T-helper 2 cell treated with Interferon-gamma antibody and Interleukin-4, amounts not matched to agents 5 μg/mL and 100 μg/mL, for 36 hours (primary cell): ENCODE measurements around the gene PODXL2.
"Not testable (repeated sequence)": the region's sequence is repeated elsewhere in the genome, so short reads cannot be mapped to it uniquely, and the experiment has no call there.

Source experiments
- DNase-seq: peaks from one replicate; pipeline ENCODE4 v3.0.0; 2021; ENCODE audit warnings: low spot score
- H3K27ac Mint-ChIP-seq: one replicate; pipeline ENCODE4 v1.8.0; 2021; ENCODE audit warnings: mild to moderate bottlenecking, mixed read lengths
- H3K27me3 Mint-ChIP-seq: one replicate; pipeline ENCODE4 v1.8.0; 2021; ENCODE audit warnings: low read depth, mixed read lengths
- H3K36me3 Mint-ChIP-seq: one replicate; pipeline ENCODE4 v1.8.0; 2021; ENCODE audit warnings: low read depth, mixed read lengths
- H3K4me1 Mint-ChIP-seq: one replicate; pipeline ENCODE4 v1.8.0; 2021; ENCODE audit warnings: low read depth, mixed read lengths
- H3K4me3 Mint-ChIP-seq: one replicate; pipeline ENCODE4 v1.8.0; 2022; ENCODE audit warnings: mild to moderate bottlenecking, moderate library complexity, mixed read lengths
- H3K9me3 Mint-ChIP-seq: one replicate; pipeline ENCODE4 v1.8.0; 2021; ENCODE audit warnings: mixed read lengths

The PODXL2 gene

GRCh38 chr3:127675651-127676391 lies 46.8 kb downstream of the PODXL2 start:
- Mint-ChIP-seq H3K27ac (no peak overlapping the region), H3K9me3 (no peaks in the 10 kb centered on the region), H3K36me3 (no peaks in the 10 kb centered on the region), H3K27me3 (no peaks in the 10 kb centered on the region), H3K4me1 (peaks cover 13% of the 10 kb centered on the region), H3K4me3 (no peak overlapping the region)
- no peak for DNase-seq

- peaks cover 13% of the 10 kb centered on the region for H3K4me1 Mint-ChIP-seq
- no peak overlapping the region for H3K4me3 Mint-ChIP-seq
- H3K27me3 Mint-ChIP-seq = no peaks in the 10 kb centered on the region
- H3K36me3 Mint-ChIP-seq = no peaks in the 10 kb centered on the region
- DNase-seq = no peak
- no peak overlapping the region for H3K27ac Mint-ChIP-seq
- no peaks in the 10 kb centered on the region for H3K9me3 Mint-ChIP-seq
Observed at GRCh38 chr3:127676456-127676855, 47.5 kb downstream of the PODXL2 start.

- no peaks in the 10 kb centered on the region for H3K36me3 Mint-ChIP-seq
- H3K27me3 Mint-ChIP-seq = no peaks in the 10 kb centered on the region
- DNase-seq = no peak
- H3K27ac Mint-ChIP-seq = no peak overlapping the region
- peaks cover 10% of the 10 kb centered on the region for H3K4me1 Mint-ChIP-seq
- H3K9me3 Mint-ChIP-seq = no peaks in the 10 kb centered on the region
- no peak overlapping the region for H3K4me3 Mint-ChIP-seq
Observed at GRCh38 chr3:127676921-127677351, 48.0 kb downstream of the PODXL2 start.

- Mint-ChIP-seq H3K36me3 (no peaks in the 10 kb centered on the region), H3K4me1 (peaks cover 10% of the 10 kb centered on the region), H3K9me3 (no peaks in the 10 kb centered on the region), H3K4me3 (no peak overlapping the region), H3K27me3 (no peaks in the 10 kb centered on the region), H3K27ac (no peak overlapping the region)
- no peak for DNase-seq
Observed at GRCh38 chr3:127677541-127678314, 48.7 kb downstream of the PODXL2 start.

GRCh38 chr3:127678315-127678599 lies 49.3 kb downstream of the PODXL2 start:
- no peak overlapping the region for H3K27ac Mint-ChIP-seq
- peaks cover 10% of the 10 kb centered on the region for H3K4me1 Mint-ChIP-seq
- H3K36me3 Mint-ChIP-seq = no peaks in the 10 kb centered on the region
- no peak for DNase-seq
- H3K4me3 Mint-ChIP-seq = no peak overlapping the region
- no peaks in the 10 kb centered on the region for H3K27me3 Mint-ChIP-seq
- no peaks in the 10 kb centered on the region for H3K9me3 Mint-ChIP-seq

GRCh38 chr3:127678611-127679533 lies 49.9 kb downstream of the PODXL2 start:
- Mint-ChIP-seq H3K4me3 (no peak overlapping the region), H3K9me3 (no peaks in the 10 kb centered on the region), H3K27ac (no peak overlapping the region), H3K27me3 (no peaks in the 10 kb centered on the region), H3K36me3 (no peaks in the 10 kb centered on the region), H3K4me1 (peaks cover 9% of the 10 kb centered on the region)
- no peak for DNase-seq

GRCh38 chr3:127679534-127680145 lies 50.7 kb downstream of the PODXL2 start:
- H3K4me1 Mint-ChIP-seq = peaks cover 6% of the 10 kb centered on the region
- H3K36me3 Mint-ChIP-seq = no peaks in the 10 kb centered on the region
- H3K9me3 Mint-ChIP-seq = no peaks in the 10 kb centered on the region
- H3K27me3 Mint-ChIP-seq = no peaks in the 10 kb centered on the region
- DNase-seq = no peak
- no peak overlapping the region for H3K27ac Mint-ChIP-seq
- no peak overlapping the region for H3K4me3 Mint-ChIP-seq

GRCh38 chr3:127680146-127680661 lies 51.2 kb downstream of the PODXL2 start:
- H3K36me3 Mint-ChIP-seq = no peaks in the 10 kb centered on the region
- H3K27ac Mint-ChIP-seq = no peak overlapping the region
- H3K27me3 Mint-ChIP-seq = no peaks in the 10 kb centered on the region
- H3K9me3 Mint-ChIP-seq = no peaks in the 10 kb centered on the region
- H3K4me3 Mint-ChIP-seq = no peak overlapping the region
- H3K4me1 Mint-ChIP-seq = peaks cover 5% of the 10 kb centered on the region
- no peak for DNase-seq

- no peak for DNase-seq
- H3K4me3 Mint-ChIP-seq = no peak overlapping the region
- peaks cover 5% of the 10 kb centered on the region for H3K4me1 Mint-ChIP-seq
- no peak overlapping the region for H3K27ac Mint-ChIP-seq
- H3K9me3 Mint-ChIP-seq = no peaks in the 10 kb centered on the region
- no peaks in the 10 kb centered on the region for H3K27me3 Mint-ChIP-seq
- no peaks in the 10 kb centered on the region for H3K36me3 Mint-ChIP-seq
Observed at GRCh38 chr3:127680798-127681221, 51.8 kb downstream of the PODXL2 start.

GRCh38 chr3:127682175-127682554 lies 53.2 kb downstream of the PODXL2 start:
- not testable (repeated sequence) for H3K27me3 Mint-ChIP-seq, H3K36me3 Mint-ChIP-seq, H3K27ac Mint-ChIP-seq, DNase-seq, H3K9me3 Mint-ChIP-seq, H3K4me3 Mint-ChIP-seq, H3K4me1 Mint-ChIP-seq

- DNase-seq = no peak
- H3K36me3 Mint-ChIP-seq = no peaks in the 10 kb centered on the region
- H3K4me3 Mint-ChIP-seq = no peak overlapping the region
- no peak overlapping the region for H3K27ac Mint-ChIP-seq
- H3K27me3 Mint-ChIP-seq = no peaks in the 10 kb centered on the region
- no peaks in the 10 kb centered on the region for H3K9me3 Mint-ChIP-seq
- peaks cover 5% of the 10 kb centered on the region for H3K4me1 Mint-ChIP-seq
Observed at GRCh38 chr3:127682561-127682960, 53.6 kb downstream of the PODXL2 start.

- no peaks in the 10 kb centered on the region for H3K27me3 Mint-ChIP-seq
- H3K4me3 Mint-ChIP-seq = no peak overlapping the region
- no peak overlapping the region for H3K27ac Mint-ChIP-seq
- H3K9me3 Mint-ChIP-seq = no peaks in the 10 kb centered on the region
- no peak for DNase-seq
- peaks cover 5% of the 10 kb centered on the region for H3K4me1 Mint-ChIP-seq
- H3K36me3 Mint-ChIP-seq = no peaks in the 10 kb centered on the region
Observed at GRCh38 chr3:127684871-127685707, 56.1 kb downstream of the PODXL2 start.
